Hepatocyte (in vitro differentiated cells): ENCODE data around the gene ARID1A.

Experiments
- CTCF ChIP-seq: fragments of 200-600 bp; sonication (generic); IDR thresholded peaks from 2 replicates; pipeline ENCODE4 v1.5.1; 2016; ENCODE audit warnings: antibody characterized with exemption, mild to moderate bottlenecking; ENCODE audit not compliant: poor library complexity
- EZH2 ChIP-seq: fragments of 200-600 bp; sonication (generic); IDR thresholded peaks from 2 replicates; pipeline ENCODE4 v1.6.1; 2016; ENCODE audit warnings: antibody characterized with exemption, mild to moderate bottlenecking, borderline replicate concordance
- EZH2phosphoT487 ChIP-seq: fragments of 200-600 bp; sonication (generic); IDR thresholded peaks from one replicate; pipeline ENCODE4 v1.6.1; 2018; ENCODE audit warnings: antibody characterized with exemption, mild to moderate bottlenecking, low read depth, moderate library complexity; ENCODE audit not compliant: unreplicated experiment, severe bottlenecking

GRCh38 chr1:26784023-26784871 is 88.4 kb downstream of the ARID1A start:
- TF ChIP-seq CTCF (no peak), EZH2 (no peak), EZH2phosphoT487 (no peak)
